ENCODE results near the gene CDCA5.

CDCA5 gene

DNA sequence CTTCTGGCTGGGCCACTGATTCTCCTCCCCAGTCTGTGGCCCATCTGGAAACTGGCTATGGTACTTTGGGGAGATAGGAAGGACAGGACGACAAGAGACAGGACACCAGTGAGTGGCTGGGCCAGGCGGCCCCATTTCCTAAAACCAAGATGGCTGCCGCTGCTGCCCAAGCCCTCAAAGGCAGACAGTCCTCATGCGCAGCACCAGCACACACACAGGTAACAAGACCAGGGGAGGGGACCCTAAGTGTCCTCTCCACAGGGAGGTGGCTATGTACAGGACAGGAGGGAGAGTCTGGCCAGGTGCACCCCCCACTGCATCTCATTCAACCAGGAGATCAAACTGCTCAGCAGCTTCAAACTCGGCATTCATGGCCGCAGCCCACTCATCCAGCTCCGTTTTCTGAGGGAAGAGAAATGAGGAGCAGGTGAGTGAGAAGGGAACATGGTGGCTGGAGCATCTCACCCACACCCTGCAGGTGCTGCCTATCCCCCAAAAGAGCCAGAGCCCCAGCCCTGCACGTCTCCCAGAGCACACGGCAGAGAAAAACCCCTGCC is 5.0 kb downstream of the CDCA5 start:
- ChIA-PET POLR2A (ENCODE audit: low non-redundant PET) (no interaction called here), CTCF (interaction anchor here (0.7 kb wide), 1 partner anchor 15 kb away, joined by 4 read pairs; no protein-coding TSS in a partner anchor)
- DNase-seq (ENCODE audit: low spot score): no peak

DNA sequence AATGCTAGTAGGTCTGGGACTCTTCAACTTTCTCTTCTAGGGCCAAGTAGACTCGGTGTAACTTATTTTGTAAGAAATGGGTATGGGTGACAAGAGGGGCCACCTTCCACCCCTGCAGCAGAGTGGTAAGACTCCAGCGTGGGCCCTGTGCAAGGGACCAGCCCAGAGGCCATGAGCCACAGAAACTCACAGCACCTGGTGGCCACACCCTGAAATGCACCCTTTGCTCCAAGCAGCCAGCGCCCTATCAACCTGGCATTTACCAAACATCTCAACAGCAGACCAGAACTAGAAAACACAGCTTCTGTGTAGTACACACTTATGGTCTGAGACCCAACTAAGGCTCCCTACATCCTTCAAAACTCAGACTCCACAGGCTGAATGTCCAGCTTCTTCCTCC is 5.7 kb downstream of the CDCA5 start:
- DNase-seq (ENCODE audit: low spot score): peak; percentile 45
- ChIA-PET POLR2A (ENCODE audit: low non-redundant PET) (no interaction called here), CTCF (interaction anchor here (0.7 kb wide), 1 partner anchor 15 kb away, joined by 4 read pairs; no protein-coding TSS in a partner anchor)
- TF ChIP-seq, protein P1, sequence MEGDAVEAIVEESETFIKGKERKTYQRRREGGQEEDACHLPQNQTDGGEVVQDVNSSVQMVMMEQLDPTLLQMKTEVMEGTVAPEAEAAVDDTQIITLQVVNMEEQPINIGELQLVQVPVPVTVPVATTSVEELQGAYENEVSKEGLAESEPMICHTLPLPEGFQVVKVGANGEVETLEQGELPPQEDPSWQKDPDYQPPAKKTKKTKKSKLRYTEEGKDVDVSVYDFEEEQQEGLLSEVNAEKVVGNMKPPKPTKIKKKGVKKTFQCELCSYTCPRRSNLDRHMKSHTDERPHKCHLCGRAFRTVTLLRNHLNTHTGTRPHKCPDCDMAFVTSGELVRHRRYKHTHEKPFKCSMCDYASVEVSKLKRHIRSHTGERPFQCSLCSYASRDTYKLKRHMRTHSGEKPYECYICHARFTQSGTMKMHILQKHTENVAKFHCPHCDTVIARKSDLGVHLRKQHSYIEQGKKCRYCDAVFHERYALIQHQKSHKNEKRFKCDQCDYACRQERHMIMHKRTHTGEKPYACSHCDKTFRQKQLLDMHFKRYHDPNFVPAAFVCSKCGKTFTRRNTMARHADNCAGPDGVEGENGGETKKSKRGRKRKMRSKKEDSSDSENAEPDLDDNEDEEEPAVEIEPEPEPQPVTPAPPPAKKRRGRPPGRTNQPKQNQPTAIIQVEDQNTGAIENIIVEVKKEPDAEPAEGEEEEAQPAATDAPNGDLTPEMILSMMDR (conservative IDR thresholded peaks at IDR 0.05; ENCODE audit: low read depth): peak; percentile 61
- H3K27ac ChIP-seq: peak overlapping the region; percentile 47

More for the DNA sequence above, 5.0 kb downstream of the CDCA5 start:
- TF ChIP-seq, protein P1 (conservative IDR thresholded peaks at IDR 0.05; ENCODE audit: low read depth): no peak
- peak overlapping the region; percentile 47 for H3K27ac ChIP-seq

DNA sequence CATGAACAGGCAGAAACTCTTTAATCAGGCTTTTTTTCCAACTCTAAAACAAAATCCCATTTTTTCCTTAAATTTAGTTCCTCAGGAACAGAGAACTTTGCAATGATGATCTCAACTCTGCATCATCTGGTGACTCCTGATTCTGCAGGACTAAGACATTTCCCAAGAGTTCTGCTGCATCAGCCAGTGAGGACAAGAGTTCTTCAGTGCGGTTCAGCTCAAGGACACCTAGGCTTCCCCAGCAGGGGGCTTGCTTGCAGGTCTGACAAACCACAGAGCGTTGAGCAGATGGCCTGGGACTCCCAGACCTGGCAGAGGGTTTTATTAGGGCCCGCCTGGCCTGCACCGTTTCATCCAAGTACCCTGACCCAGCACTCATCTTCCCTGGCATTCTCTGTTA is 6.4 kb downstream of the CDCA5 start:
- DNase-seq (ENCODE audit: low spot score): no peak
- TF ChIP-seq, protein P1 (conservative IDR thresholded peaks at IDR 0.05; ENCODE audit: low read depth): no peak
- POLR2A ChIA-PET (ENCODE audit: low non-redundant PET): no interaction called here
- peak overlapping the region; percentile 47 for H3K27ac ChIP-seq
- CTCF ChIA-PET: interaction anchor here (1.0 kb wide), 1 partner anchor 36 kb away, joined by 4 read pairs; the partner anchor contains the start of gene SAC3D1

DNA sequence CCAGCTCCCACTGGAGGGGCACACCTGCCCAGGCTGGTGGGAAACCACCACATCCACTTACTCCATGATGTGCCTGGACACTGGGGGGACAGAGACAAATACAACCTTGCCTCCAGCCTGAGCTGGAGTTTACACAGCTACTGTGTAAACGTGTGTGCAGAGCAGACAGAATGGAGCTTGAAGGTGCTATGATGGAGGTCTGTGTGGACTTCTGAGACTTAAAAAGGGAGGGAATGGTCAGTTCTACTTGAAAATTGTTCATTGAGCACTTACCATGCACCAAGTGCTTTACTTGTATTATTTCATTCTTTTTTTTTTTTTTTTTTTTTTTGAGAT is 11.2 kb downstream of the CDCA5 start:
- TF ChIP-seq, protein P1 (conservative IDR thresholded peaks at IDR 0.05; ENCODE audit: low read depth): no peak
- no peak for DNase-seq (ENCODE audit: low spot score)
- ChIA-PET POLR2A (ENCODE audit: low non-redundant PET) (no interaction called here), CTCF (no interaction called here)
- H3K27ac ChIP-seq: no peak overlapping the region

DNA sequence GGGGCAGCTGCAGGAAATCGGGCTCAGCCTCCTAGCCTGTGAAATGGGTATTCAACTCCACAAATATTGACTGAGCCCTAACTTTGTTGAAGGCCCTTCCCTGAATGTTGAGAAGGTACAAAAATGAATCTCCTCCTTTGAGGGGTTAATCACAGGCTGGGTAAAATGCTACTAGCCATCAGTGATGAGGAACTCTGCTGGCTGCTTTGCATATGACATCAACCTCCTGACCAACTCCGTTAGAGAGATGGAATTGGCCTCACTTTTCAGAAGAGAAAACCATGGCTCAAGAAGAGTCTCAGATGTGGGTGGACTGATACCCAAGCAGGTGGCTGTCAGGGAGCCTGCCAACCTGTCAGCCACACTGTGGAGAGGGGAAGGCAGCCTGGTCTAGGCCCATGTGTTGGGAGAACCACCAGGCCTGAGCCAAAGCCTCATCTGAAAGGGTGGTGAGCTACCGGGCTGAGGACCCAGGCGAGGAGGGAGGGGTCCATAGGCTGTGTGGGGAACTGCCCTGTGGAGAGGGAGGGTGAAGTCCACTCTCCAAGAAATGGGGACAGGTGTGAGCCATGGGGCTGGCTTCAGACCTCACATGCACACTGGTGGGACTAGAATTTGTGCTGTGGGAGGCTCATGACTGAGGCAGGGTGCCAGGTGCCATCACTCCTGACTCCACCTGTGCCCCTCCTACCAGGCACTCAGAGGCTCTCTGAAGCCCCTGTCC is 11.8 kb downstream of the CDCA5 start:
- no peak for DNase-seq (ENCODE audit: low spot score)
- CTCF ChIA-PET: interaction anchor here (1.0 kb wide), 1 partner anchor 58 kb away, joined by 3 read pairs; the partner anchor contains the start of gene ARL2

DNA sequence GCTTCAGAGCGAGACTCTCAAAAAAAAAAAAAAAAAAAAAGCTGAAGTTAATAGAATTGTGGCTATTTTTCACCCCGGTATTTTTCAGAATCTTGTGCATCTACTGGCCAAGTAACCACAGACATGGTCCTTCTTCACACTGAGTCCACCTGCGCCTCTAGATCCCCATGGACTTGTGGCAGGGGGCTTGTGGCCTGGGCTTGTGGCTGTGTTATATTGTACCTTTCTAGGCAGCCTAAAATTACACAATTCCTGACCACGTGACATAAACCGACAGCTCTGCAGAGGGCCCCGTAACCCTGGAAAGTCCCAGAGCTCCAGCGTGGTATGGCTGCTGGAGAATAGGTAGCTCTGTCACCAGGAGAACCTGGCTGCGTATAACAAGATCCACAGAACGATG is 14.6 kb downstream of the CDCA5 start:
- POLR2A ChIA-PET (ENCODE audit: low non-redundant PET): no interaction called here
- TF ChIP-seq, protein P1 (conservative IDR thresholded peaks at IDR 0.05; ENCODE audit: low read depth): no peak
- CTCF ChIA-PET: interaction anchor here (0.7 to 1.4 kb wide), 2 partner anchors 59 to 181 kb away, joined by 3 read pairs; no protein-coding TSS in a partner anchor
- H3K27ac ChIP-seq: no peak overlapping the region
- DNase-seq (ENCODE audit: low spot score): no peak

More for the DNA sequence above, 11.8 kb downstream of the CDCA5 start:
- TF ChIP-seq, protein P1 (conservative IDR thresholded peaks at IDR 0.05; ENCODE audit: low read depth): no peak
- POLR2A ChIA-PET (ENCODE audit: low non-redundant PET): no interaction called here
- H3K27ac ChIP-seq: no peak overlapping the region
